Uterus (tissue), 4 donors: Measurements from ENCODE around the gene ZDHHC18. TPM values are rescaled to one million over a fixed set of nuclear protein-coding genes. Genes with fewer than 3 reads are reported as not detected.

Experiments
- DNase-seq, 2 donors: peaks; one replicate each; pipeline ENCODE4 v3.0.0-alpha.2; 2019 to 2020
- H3K27ac ChIP-seq, 2 donors: fragments of 200-600 bp; sonication (generic); 1 replicate in 1 of 2; 2 replicates in 1 of 2; pipeline ENCODE4 v1.5.1; 2016 to 2018
- H3K27me3 ChIP-seq, 2 donors: fragments of 200-600 bp; sonication (generic); one replicate each; pipeline ENCODE4 v1.5.1; 2018 to 2019; ENCODE audit warnings: control low read depth in 1 of 2
- H3K36me3 ChIP-seq, 2 donors: fragments of 200-600 bp; sonication (generic); one replicate each; pipeline ENCODE4 v1.5.1; 2019; ENCODE audit warnings: control low read depth in 1 of 2
- H3K4me1 ChIP-seq, 2 donors: fragments of 200-600 bp; sonication (generic); one replicate each; pipeline ENCODE4 v1.5.1; 2018 to 2019; ENCODE audit warnings: control low read depth in 1 of 2
- H3K4me3 ChIP-seq, 2 donors: fragments of 200-600 bp; sonication (generic); 1 replicate in 1 of 2; 2 replicates in 1 of 2; pipeline ENCODE4 v1.5.1; 2018 to 2019; ENCODE audit warnings: mild to moderate bottlenecking in 1 of 2
- H3K9me3 ChIP-seq, 2 donors: fragments of 200-600 bp; sonication (generic); one replicate each; pipeline ENCODE4 v1.5.1; 2019; ENCODE audit warnings: control low read depth in 1 of 2
- POLR2A ChIP-seq, 2 donors: fragments of 450-650 bp; IDR thresholded peaks; one replicate each; pipeline ENCODE4 v1.6.1; 2016; ENCODE audit warnings: antibody characterized with exemption in 2 of 2, mild to moderate bottlenecking in 1 of 2, moderate library complexity in 1 of 2
- intact Hi-C: fragments of 100-400 bp; cut with DNase I; formaldehyde crosslinking; loops from one replicate; pipeline ENCODE4 v1.15.1; 2023; ENCODE audit warnings: low total_unique reads
- total RNA-seq, 4 donors: library from RNA; depleted of rRNA in 3 of 4; stranded (reverse); fragments of >200 nt in 3 of 4; gene quantifications; one replicate each; pipeline versions ENCODE4 v1.1.0 to v1.2.4, GENCODE V29; 2014 to 2023
- TF ChIP-seq, protein P1 (sequence below), 4 experiments: fragments of 200-600 bp in 2 of 4; fragments of 450-650 bp in 2 of 4; sonication (generic) in 2 of 4; IDR thresholded peaks; one replicate each; pipeline ENCODE4 v1.5.1; 2016 to 2019; ENCODE audit warnings: antibody characterized with exemption in 4 of 4, mild to moderate bottlenecking in 2 of 4, moderate library complexity in 1 of 4
- donor health status: DM: yes; HTN: yes; CAD: no.

Gene ZDHHC18
- total RNA-seq, 4 donors from 2014 or later, result 1.2 to 19.8 (median 8.0) TPM

DNA sequence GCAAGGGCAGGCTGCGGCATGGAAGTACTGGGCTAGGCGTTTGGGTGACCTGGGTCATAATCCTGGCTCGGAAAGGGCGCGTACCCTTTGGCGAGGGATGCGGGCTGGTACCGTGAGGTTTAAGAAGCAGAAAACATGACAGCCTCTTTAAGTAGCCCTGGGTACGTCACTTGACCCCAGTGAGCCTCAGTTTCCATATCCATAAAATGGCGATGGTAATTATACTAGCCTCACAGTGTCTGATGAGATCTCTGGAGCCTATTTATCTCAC is 38.0 kb upstream of the ZDHHC18 start:
- peaks cover 5 to 6% of the 10 kb centered on the region in 2 donors for H3K4me1 ChIP-seq

GRCh38 chr1:26788836-26789611 is 37.5 kb upstream of the ZDHHC18 start:
- Histone ChIP-seq H3K4me3 (peak overlapping the region; percentile 58 to 95), H3K27me3 (no peaks in the 10 kb centered on the region), H3K9me3 (no peaks in the 10 kb centered on the region), H3K36me3 (no peaks in the 10 kb centered on the region), H3K4me1 (peaks cover 5 to 6% of the 10 kb centered on the region in 2 donors), H3K27ac (peak overlapping the region; percentile 99 to 100)
- TF ChIP-seq POLR2A (IDR thresholded peaks at IDR 0.05), result peak in 1 of 2 donors; percentile 30
- TF ChIP-seq, protein P1, sequence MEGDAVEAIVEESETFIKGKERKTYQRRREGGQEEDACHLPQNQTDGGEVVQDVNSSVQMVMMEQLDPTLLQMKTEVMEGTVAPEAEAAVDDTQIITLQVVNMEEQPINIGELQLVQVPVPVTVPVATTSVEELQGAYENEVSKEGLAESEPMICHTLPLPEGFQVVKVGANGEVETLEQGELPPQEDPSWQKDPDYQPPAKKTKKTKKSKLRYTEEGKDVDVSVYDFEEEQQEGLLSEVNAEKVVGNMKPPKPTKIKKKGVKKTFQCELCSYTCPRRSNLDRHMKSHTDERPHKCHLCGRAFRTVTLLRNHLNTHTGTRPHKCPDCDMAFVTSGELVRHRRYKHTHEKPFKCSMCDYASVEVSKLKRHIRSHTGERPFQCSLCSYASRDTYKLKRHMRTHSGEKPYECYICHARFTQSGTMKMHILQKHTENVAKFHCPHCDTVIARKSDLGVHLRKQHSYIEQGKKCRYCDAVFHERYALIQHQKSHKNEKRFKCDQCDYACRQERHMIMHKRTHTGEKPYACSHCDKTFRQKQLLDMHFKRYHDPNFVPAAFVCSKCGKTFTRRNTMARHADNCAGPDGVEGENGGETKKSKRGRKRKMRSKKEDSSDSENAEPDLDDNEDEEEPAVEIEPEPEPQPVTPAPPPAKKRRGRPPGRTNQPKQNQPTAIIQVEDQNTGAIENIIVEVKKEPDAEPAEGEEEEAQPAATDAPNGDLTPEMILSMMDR (IDR thresholded peaks at IDR 0.05), result peak; percentile 97 to 99 (median 98)
- intact Hi-C loops, result loop anchor here (2.0 to 10.0 kb wide), 3 partner anchors 92 to 284 kb away; partner anchors contain the start of gene ARID1A
- peak; percentile 86 to 93 for DNase-seq

More for the DNA sequence above, 38.0 kb upstream of the ZDHHC18 start:
- H3K9me3 ChIP-seq, result no peaks in the 10 kb centered on the region
- no peaks in the 10 kb centered on the region for H3K27me3 ChIP-seq
- no peaks in the 10 kb centered on the region for H3K36me3 ChIP-seq
- intact Hi-C loops, result loop anchor here (2.0 to 10.0 kb wide), 3 partner anchors 92 to 284 kb away; partner anchors contain the start of gene ARID1A
- H3K4me3 ChIP-seq, result peak overlapping the region; percentile 58 to 95
- H3K27ac ChIP-seq, result peak overlapping the region; percentile 99 to 100
- DNase-seq, result no peak
- TF ChIP-seq, protein P1 (IDR thresholded peaks at IDR 0.05), result no peak
- TF ChIP-seq POLR2A (IDR thresholded peaks at IDR 0.05), result no peak

- TF ChIP-seq POLR2A (IDR thresholded peaks at IDR 0.05), result no peak
- TF ChIP-seq, protein P1 (IDR thresholded peaks at IDR 0.05), result no peak
- Histone ChIP-seq H3K27me3 (no peaks in the 10 kb centered on the region), H3K4me1 (peaks cover 5 to 6% of the 10 kb centered on the region in 2 donors), H3K4me3 (no peak overlapping the region), H3K36me3 (no peaks in the 10 kb centered on the region), H3K27ac (peak overlapping the region; percentile 99 to 100), H3K9me3 (no peaks in the 10 kb centered on the region)
- intact Hi-C loops, result loop anchor here (2.0 to 10.0 kb wide), 3 partner anchors 93 to 285 kb away; partner anchors contain the start of gene ARID1A
- no peak for DNase-seq
Measured at GRCh38 chr1:26789612-26789865, 36.9 kb upstream of the ZDHHC18 start.

- intact Hi-C loops, result loop anchor here (2.0 to 10.0 kb wide), 3 partner anchors 93 to 285 kb away; partner anchors contain the start of gene ARID1A
- no peak for TF ChIP-seq POLR2A (IDR thresholded peaks at IDR 0.05)
- TF ChIP-seq, protein P1 (IDR thresholded peaks at IDR 0.05), result no peak
- Histone ChIP-seq H3K9me3 (no peaks in the 10 kb centered on the region), H3K27me3 (no peaks in the 10 kb centered on the region), H3K4me3 (no peak overlapping the region), H3K36me3 (no peaks in the 10 kb centered on the region), H3K27ac (no peak overlapping the region), H3K4me1 (peaks cover 5 to 6% of the 10 kb centered on the region in 2 donors)
- no peak for DNase-seq
Measured at GRCh38 chr1:26789931-26790330, 36.6 kb upstream of the ZDHHC18 start.

DNA sequence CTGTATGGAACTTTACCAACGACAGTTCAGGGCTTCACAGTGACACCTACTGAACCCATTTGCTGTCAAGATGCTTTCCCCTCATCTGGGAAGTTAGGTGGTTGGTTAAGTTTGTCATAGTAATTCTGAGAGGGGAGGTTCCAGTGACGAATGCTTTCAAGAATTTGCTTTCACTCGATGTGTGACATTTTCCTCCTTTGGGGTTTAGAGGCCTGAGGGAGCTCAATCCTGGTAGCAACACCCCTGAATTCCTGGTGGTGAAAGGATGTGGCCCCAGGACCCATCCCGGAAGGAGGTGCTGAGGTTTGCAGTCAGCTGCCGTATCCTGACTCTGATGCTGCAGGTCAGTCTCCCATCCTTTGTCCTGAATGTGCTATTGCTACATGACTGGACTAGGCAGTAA is 35.9 kb upstream of the ZDHHC18 start:
- DNase-seq, result no peak
- H3K4me3 ChIP-seq, result no peak overlapping the region
- H3K4me1 ChIP-seq, result peaks cover 5 to 6% of the 10 kb centered on the region in 2 donors
- intact Hi-C loops, result no loop called here
- H3K27me3 ChIP-seq, result no peaks in the 10 kb centered on the region
- TF ChIP-seq, protein P1 (IDR thresholded peaks at IDR 0.05), result no peak
- no peak for TF ChIP-seq POLR2A (IDR thresholded peaks at IDR 0.05)
- no peaks in the 10 kb centered on the region for H3K36me3 ChIP-seq
- H3K9me3 ChIP-seq, result no peaks in the 10 kb centered on the region
- H3K27ac ChIP-seq, result no peak overlapping the region
